SU-DHL-6 (cell line): ENCODE results near the gene MERTK.
"Not testable (repeated sequence)": the region's sequence is repeated elsewhere in the genome, so short reads cannot be mapped to it uniquely, and the experiment has no call there.

Source experiments
- H2AFZ ChIP-seq: fragments of 200-600 bp; sonication (generic); 2 replicates; pipeline ENCODE4 v1.6.1; 2014; ENCODE audit warnings: low read depth, mild to moderate bottlenecking, moderate library complexity, mixed read lengths, antibody characterized with exemption, low read length; ENCODE audit not compliant: severe bottlenecking
- H3F3A ChIP-seq: fragments of 200-600 bp; shearing (Covaris generic); 2 replicates; pipeline ENCODE4 v1.6.0; 2016; ENCODE audit warnings: antibody characterized with exemption, mild to moderate bottlenecking; ENCODE audit not compliant: insufficient read depth
- H3K27ac ChIP-seq: fragments of 200-600 bp; sonication (generic); 2 replicates; pipeline ENCODE4 v1.5.1; 2016; ENCODE audit warnings: low read depth, mild to moderate bottlenecking, low read length, moderate library complexity, mixed read lengths
- H3K27me3 ChIP-seq: fragments of 200-600 bp; sonication (generic), shearing (Covaris generic); 2 replicates; pipeline ENCODE4 v1.6.0; 2014; ENCODE audit warnings: mild to moderate bottlenecking, low read length
- H3K36me3 ChIP-seq: fragments of 200-600 bp; sonication (generic); 2 replicates; pipeline ENCODE4 v1.6.1; 2014; ENCODE audit warnings: mild to moderate bottlenecking, low read length, mixed read lengths
- H3K4me2 ChIP-seq: fragments of 300-600, 200-600 bp; shearing (Covaris generic), sonication (generic); 2 replicates; pipeline ENCODE4 v1.6.0; 2014; ENCODE audit warnings: low read length, low read depth, mild to moderate bottlenecking; ENCODE audit not compliant: poor library complexity, severe bottlenecking
- H3K4me3 ChIP-seq: fragments of 200-600 bp; sonication (generic); 2 replicates; pipeline ENCODE4 v1.5.1; 2014; ENCODE audit warnings: antibody characterized with exemption, low read length, mild to moderate bottlenecking, mixed read lengths; ENCODE audit not compliant: insufficient read depth, poor library complexity, severe bottlenecking
- H3K79me2 ChIP-seq: fragments of 200-600 bp; sonication (generic); 2 replicates; pipeline ENCODE4 v1.6.1; 2014; ENCODE audit warnings: mild to moderate bottlenecking, low read length, moderate library complexity; ENCODE audit not compliant: insufficient read depth
- H3K9ac ChIP-seq: fragments of 200-600 bp; sonication (generic); 2 replicates; pipeline ENCODE4 v1.7.0; 2014; ENCODE audit warnings: mild to moderate bottlenecking, low read length
- H3K9me2 ChIP-seq: fragments of 200-600 bp; sonication (generic); replicated peaks from 2 replicates; pipeline ENCODE4 v1.6.1; 2014; ENCODE audit warnings: low read length; ENCODE audit not compliant: insufficient read depth
- H3K9me3 ChIP-seq: fragments of 200-600 bp; sonication (generic); 2 replicates; pipeline ENCODE4 v1.6.1; 2014; ENCODE audit warnings: low read length, mixed read lengths; ENCODE audit not compliant: insufficient read depth
- H4K20me1 ChIP-seq: fragments of 200-600 bp; sonication (generic); 2 replicates; pipeline ENCODE4 v1.6.1; 2014; ENCODE audit warnings: low read depth, mild to moderate bottlenecking, antibody characterized with exemption, low read length, moderate library complexity, mixed read lengths
- CTCF ChIP-seq: fragments of 200-600 bp; sonication (generic); IDR thresholded peaks from one replicate; pipeline ENCODE4 v1.5.1; 2017; ENCODE audit warnings: antibody characterized with exemption, mild to moderate bottlenecking, low read length, moderate library complexity; ENCODE audit not compliant: insufficient read depth, poor library complexity, severe bottlenecking
- EZH2phosphoT487 ChIP-seq: fragments of 200-600 bp; sonication (generic), shearing (Covaris generic); conservative IDR thresholded peaks from 2 replicates; pipeline ENCODE4 v1.6.1; 2018; ENCODE audit warnings: mild to moderate bottlenecking, antibody characterized with exemption, low read length, moderate library complexity, mixed read lengths

The MERTK gene

GRCh38 chr2:111932841-111933291, 34.5 kb downstream of the MERTK start:
- Histone ChIP-seq H3K9ac (no peak overlapping the region), H2AFZ (no peak overlapping the region), H3K79me2 (no peaks in the 10 kb centered on the region), H4K20me1 (no peaks in the 10 kb centered on the region), H3K27me3 (no peaks in the 10 kb centered on the region), H3K27ac (no peak overlapping the region), H3K4me2 (no peak overlapping the region), H3F3A (no peaks in the 10 kb centered on the region), H3K36me3 (no peaks in the 10 kb centered on the region), H3K9me2 (no peaks in the 10 kb centered on the region), H3K4me3 (no peak overlapping the region), H3K9me3 (no peaks in the 10 kb centered on the region)
- TF ChIP-seq CTCF (no peak), EZH2phosphoT487 (no peak)

- H3K9me3 ChIP-seq, H3K4me2 ChIP-seq, H3K27ac ChIP-seq, H3F3A ChIP-seq, H3K27me3 ChIP-seq, H3K4me3 ChIP-seq, H4K20me1 ChIP-seq, H3K9ac ChIP-seq, H3K79me2 ChIP-seq, H3K36me3 ChIP-seq, H2AFZ ChIP-seq, H3K9me2 ChIP-seq: not testable (repeated sequence)
These were observed 35.5 kb downstream of the MERTK start for GRCh38 chr2:111933900-111934299.

- Histone ChIP-seq H3K79me2 (no peaks in the 10 kb centered on the region), H3K27ac (no peak overlapping the region), H2AFZ (no peak overlapping the region), H3K36me3 (no peaks in the 10 kb centered on the region), H3K9me2 (no peaks in the 10 kb centered on the region), H3K4me2 (no peak overlapping the region), H3K27me3 (no peaks in the 10 kb centered on the region), H3F3A (no peaks in the 10 kb centered on the region), H4K20me1 (no peaks in the 10 kb centered on the region), H3K9ac (no peak overlapping the region), H3K4me3 (no peak overlapping the region), H3K9me3 (no peaks in the 10 kb centered on the region)
- no peak for TF ChIP-seq CTCF
- no peak for TF ChIP-seq EZH2phosphoT487
These were observed 38.5 kb downstream of the MERTK start for GRCh38 chr2:111936881-111937280.

GRCh38 chr2:111938392-111938791, 40.0 kb downstream of the MERTK start:
- Histone ChIP-seq H3F3A (no peaks in the 10 kb centered on the region), H2AFZ (no peak overlapping the region), H3K9me2 (no peaks in the 10 kb centered on the region), H3K27me3 (no peaks in the 10 kb centered on the region), H3K4me2 (no peak overlapping the region), H3K79me2 (no peaks in the 10 kb centered on the region), H3K9ac (no peak overlapping the region), H3K9me3 (no peaks in the 10 kb centered on the region), H3K36me3 (no peaks in the 10 kb centered on the region), H3K4me3 (no peak overlapping the region), H3K27ac (no peak overlapping the region), H4K20me1 (no peaks in the 10 kb centered on the region)
- TF ChIP-seq EZH2phosphoT487 (no peak), CTCF (no peak)
